B cell (primary cell): ENCODE data around the gene S100A12.

Experiments
- CTCF ChIP-seq: fragments of 200-600 bp; IDR thresholded peaks from one replicate; pipeline ENCODE4 v1.8.0; 2022; ENCODE audit warnings: antibody characterized with exemption, mild to moderate bottlenecking
- EZH2 ChIP-seq: IDR thresholded peaks from 2 replicates; pipeline ENCODE4 v1.6.1; 2012; ENCODE audit warnings: borderline replicate concordance, low read depth, mild to moderate bottlenecking, moderate library complexity, low read length; ENCODE audit not compliant: insufficient read depth, poor library complexity, severe bottlenecking

DNA sequence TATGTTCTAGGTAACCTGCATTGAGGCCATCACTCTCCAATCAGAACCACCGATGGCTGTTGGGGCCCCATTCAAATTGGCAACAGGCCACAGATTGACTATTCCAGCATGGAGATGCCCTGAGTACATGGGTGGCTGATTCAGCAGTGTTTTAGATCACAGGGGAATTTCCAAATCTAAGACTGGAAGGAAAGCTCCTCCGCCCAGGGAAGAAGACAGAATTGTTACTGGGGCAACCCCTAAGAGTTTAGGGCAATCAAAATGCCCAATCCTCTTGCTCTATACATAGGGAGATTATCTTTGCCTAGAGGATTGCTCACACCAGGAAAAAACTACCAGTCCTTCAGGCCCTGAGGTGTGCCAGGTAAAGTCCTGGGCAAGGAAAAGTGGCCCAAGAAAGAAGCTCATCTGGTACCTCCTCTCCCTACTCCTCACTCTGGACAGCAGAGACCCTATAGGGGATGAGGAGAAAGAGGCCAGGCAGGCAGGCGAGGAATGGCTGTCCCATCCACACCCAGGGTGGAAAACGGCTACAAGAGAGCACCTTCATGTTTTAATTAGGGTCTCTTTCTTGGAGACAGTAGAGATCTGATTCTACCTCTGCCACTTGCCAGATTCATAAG lies 9.6 kb upstream of the S100A12 start:
- TF ChIP-seq CTCF (no peak), EZH2 (no peak)
